Central memory CD8-positive, alpha-beta T cell (primary cell): Measurements from ENCODE around the gene ZNF267.
A peak's percentile ranks its signal among the peaks of the same experiment; 100 is the strongest.
"Not testable (repeated sequence)": the region's sequence is repeated elsewhere in the genome, so short reads cannot be mapped to it uniquely, and the experiment has no call there.

Experiments used
- ATAC-seq: fragments of 150-1000 bp; cut with Tn5 transposase; replicated peaks from 2 replicates; pipeline ENCODE4 v1.10.0; 2022; ENCODE audit warnings: mild to moderate bottlenecking, moderate FRiP score, moderate number of reproducible peaks; ENCODE audit not compliant: poor library complexity, severe bottlenecking; ENCODE audit errors: extremely low read depth
- DNase-seq, 2 donors: peaks; one replicate each; pipeline ENCODE4 v3.0.0; 2021; ENCODE audit warnings: low spot score in 2 of 2
- H3K27ac Mint-ChIP-seq: one replicate; pipeline ENCODE4 v1.8.0; 2022; ENCODE audit warnings: low read depth, mild to moderate bottlenecking, moderate library complexity, mixed read lengths
- H3K27me3 Mint-ChIP-seq: one replicate; pipeline ENCODE4 v1.8.0; 2022; ENCODE audit warnings: mixed read lengths
- H3K36me3 Mint-ChIP-seq: one replicate; pipeline ENCODE4 v1.8.0; 2022; ENCODE audit warnings: mild to moderate bottlenecking, moderate library complexity, mixed read lengths; ENCODE audit not compliant: insufficient read depth
- H3K4me1 Mint-ChIP-seq: one replicate; pipeline ENCODE4 v1.8.0; 2022; ENCODE audit warnings: mixed read lengths
- H3K4me3 Mint-ChIP-seq: one replicate; pipeline ENCODE4 v1.8.0; 2022; ENCODE audit warnings: mild to moderate bottlenecking, moderate library complexity, mixed read lengths
- H3K9me3 Mint-ChIP-seq: one replicate; pipeline ENCODE4 v1.8.0; 2022; ENCODE audit warnings: mixed read lengths

ZNF267 gene

GRCh38 chr16:31873556-31874365, at the start of gene ZNF267:
Gene ZNF267 (plus strand): TSS chr16:31873807. CDS start chr16:31873967, 160 bp downstream.
- H3K4me1 Mint-ChIP-seq = peaks cover 65% of the 10 kb centered on the region

GRCh38 chr16:31833047-31833446, 40.6 kb upstream of the ZNF267 start:
- H3K36me3 Mint-ChIP-seq = no peaks in the 10 kb centered on the region

More at GRCh38 chr16:31873556-31874365, at the start of gene ZNF267:
- ATAC-seq (peak; percentile 59), DNase-seq (peak; percentile 86 to 92)
- Mint-ChIP-seq H3K4me3 (peak within 1 kb of the TSS; percentile 95), H3K27ac (peak within 1 kb of the TSS; percentile 98), H3K9me3 (no peaks in the 10 kb centered on the region), H3K36me3 (peaks cover 27% of the 10 kb centered on the region), H3K27me3 (no peaks in the 10 kb centered on the region)

GRCh38 chr16:31836396-31836795, 37.2 kb upstream of the ZNF267 start:
- H3K27ac Mint-ChIP-seq, DNase-seq, H3K4me1 Mint-ChIP-seq, H3K36me3 Mint-ChIP-seq, ATAC-seq, H3K4me3 Mint-ChIP-seq, H3K9me3 Mint-ChIP-seq: not testable (repeated sequence)
- peaks cover 41% of the 10 kb centered on the region for H3K27me3 Mint-ChIP-seq

More at GRCh38 chr16:31833047-31833446, 40.6 kb upstream of the ZNF267 start:
- no peak overlapping the region for H3K27ac Mint-ChIP-seq
- no peak overlapping the region for H3K4me3 Mint-ChIP-seq
- H3K4me1 Mint-ChIP-seq = no peaks in the 10 kb centered on the region
- peaks cover 6% of the 10 kb centered on the region for H3K9me3 Mint-ChIP-seq
- DNase-seq = no peak
- H3K27me3 Mint-ChIP-seq = peaks cover 26% of the 10 kb centered on the region
- no peak for ATAC-seq

- DNase-seq (no peak), ATAC-seq (no peak)
- Mint-ChIP-seq H3K27ac (no peak overlapping the region), H3K9me3 (peaks cover 11% of the 10 kb centered on the region), H3K4me3 (no peak overlapping the region), H3K27me3 (peaks cover 49% of the 10 kb centered on the region), H3K4me1 (no peaks in the 10 kb centered on the region), H3K36me3 (peaks cover 2% of the 10 kb centered on the region)
Observed at GRCh38 chr16:31842864-31843263, 30.7 kb upstream of the ZNF267 start.

GRCh38 chr16:31848572-31848971, 25.0 kb upstream of the ZNF267 start:
- ATAC-seq, H3K4me1 Mint-ChIP-seq, H3K27ac Mint-ChIP-seq, DNase-seq, H3K4me3 Mint-ChIP-seq, H3K36me3 Mint-ChIP-seq: not testable (repeated sequence)
- H3K27me3 Mint-ChIP-seq = peaks cover 29% of the 10 kb centered on the region
- H3K9me3 Mint-ChIP-seq = peaks cover 22% of the 10 kb centered on the region

GRCh38 chr16:31853291-31853690, 20.3 kb upstream of the ZNF267 start:
- Mint-ChIP-seq H3K9me3 (peaks cover 11% of the 10 kb centered on the region), H3K36me3 (peaks cover 2% of the 10 kb centered on the region), H3K4me3 (no peak overlapping the region), H3K27me3 (peaks cover 32% of the 10 kb centered on the region), H3K27ac (no peak overlapping the region), H3K4me1 (no peaks in the 10 kb centered on the region)
- no peak for DNase-seq
- ATAC-seq = no peak

GRCh38 chr16:31860508-31860907, 13.1 kb upstream of the ZNF267 start:
- H3K9me3 Mint-ChIP-seq = no peaks in the 10 kb centered on the region
- H3K27ac Mint-ChIP-seq = no peak overlapping the region
- H3K27me3 Mint-ChIP-seq = peaks cover 10% of the 10 kb centered on the region
- H3K4me3 Mint-ChIP-seq = no peak overlapping the region
- H3K36me3 Mint-ChIP-seq = no peaks in the 10 kb centered on the region
- H3K4me1 Mint-ChIP-seq = peaks cover 18% of the 10 kb centered on the region
- ATAC-seq = no peak
- no peak for DNase-seq

GRCh38 chr16:31861455-31861854, 12.2 kb upstream of the ZNF267 start:
- peaks cover 18% of the 10 kb centered on the region for H3K4me1 Mint-ChIP-seq
- no peak for ATAC-seq
- peak overlapping the region; percentile 57 for H3K27ac Mint-ChIP-seq
- no peak for DNase-seq
- no peaks in the 10 kb centered on the region for H3K9me3 Mint-ChIP-seq
- H3K36me3 Mint-ChIP-seq = no peaks in the 10 kb centered on the region
- H3K4me3 Mint-ChIP-seq = no peak overlapping the region
- peaks cover under 1% of the 10 kb centered on the region for H3K27me3 Mint-ChIP-seq

GRCh38 chr16:31862761-31863160, 10.8 kb upstream of the ZNF267 start:
- Mint-ChIP-seq H3K27me3 (no peaks in the 10 kb centered on the region), H3K27ac (peak overlapping the region; percentile 12), H3K4me1 (peaks cover 18% of the 10 kb centered on the region), H3K36me3 (no peaks in the 10 kb centered on the region), H3K9me3 (no peaks in the 10 kb centered on the region), H3K4me3 (no peak overlapping the region)
- DNase-seq (no peak), ATAC-seq (no peak)

- Mint-ChIP-seq H3K27ac (no peak overlapping the region), H3K36me3 (peaks cover 4% of the 10 kb centered on the region), H3K4me3 (no peak overlapping the region), H3K27me3 (no peaks in the 10 kb centered on the region), H3K9me3 (no peaks in the 10 kb centered on the region), H3K4me1 (peaks cover 18% of the 10 kb centered on the region)
- DNase-seq (no peak), ATAC-seq (no peak)
Observed at GRCh38 chr16:31868164-31868563, 5.4 kb upstream of the ZNF267 start.

GRCh38 chr16:31868691-31869167, 4.9 kb upstream of the ZNF267 start:
- Mint-ChIP-seq H3K27me3 (no peaks in the 10 kb centered on the region), H3K9me3 (no peaks in the 10 kb centered on the region), H3K36me3 (peaks cover 9% of the 10 kb centered on the region), H3K4me1 (peaks cover 21% of the 10 kb centered on the region), H3K27ac (peak overlapping the region; percentile 38), H3K4me3 (peak overlapping the region; percentile 61)
- ATAC-seq (peak; percentile 34), DNase-seq (peak; percentile 67 to 72)

GRCh38 chr16:31869511-31870201, 4.0 kb upstream of the ZNF267 start:
- H3K27ac Mint-ChIP-seq = peak overlapping the region; percentile 17
- H3K9me3 Mint-ChIP-seq = no peaks in the 10 kb centered on the region
- ATAC-seq = peak; percentile 86
- H3K4me1 Mint-ChIP-seq = peaks cover 24% of the 10 kb centered on the region
- H3K36me3 Mint-ChIP-seq = peaks cover 16% of the 10 kb centered on the region
- peak in 1 of 2 donors; percentile 67 for DNase-seq
- H3K4me3 Mint-ChIP-seq = peak overlapping the region; percentile 56
- no peaks in the 10 kb centered on the region for H3K27me3 Mint-ChIP-seq
